Measurements from ENCODE around the gene KCNJ15.

Gene KCNJ15

DNA sequence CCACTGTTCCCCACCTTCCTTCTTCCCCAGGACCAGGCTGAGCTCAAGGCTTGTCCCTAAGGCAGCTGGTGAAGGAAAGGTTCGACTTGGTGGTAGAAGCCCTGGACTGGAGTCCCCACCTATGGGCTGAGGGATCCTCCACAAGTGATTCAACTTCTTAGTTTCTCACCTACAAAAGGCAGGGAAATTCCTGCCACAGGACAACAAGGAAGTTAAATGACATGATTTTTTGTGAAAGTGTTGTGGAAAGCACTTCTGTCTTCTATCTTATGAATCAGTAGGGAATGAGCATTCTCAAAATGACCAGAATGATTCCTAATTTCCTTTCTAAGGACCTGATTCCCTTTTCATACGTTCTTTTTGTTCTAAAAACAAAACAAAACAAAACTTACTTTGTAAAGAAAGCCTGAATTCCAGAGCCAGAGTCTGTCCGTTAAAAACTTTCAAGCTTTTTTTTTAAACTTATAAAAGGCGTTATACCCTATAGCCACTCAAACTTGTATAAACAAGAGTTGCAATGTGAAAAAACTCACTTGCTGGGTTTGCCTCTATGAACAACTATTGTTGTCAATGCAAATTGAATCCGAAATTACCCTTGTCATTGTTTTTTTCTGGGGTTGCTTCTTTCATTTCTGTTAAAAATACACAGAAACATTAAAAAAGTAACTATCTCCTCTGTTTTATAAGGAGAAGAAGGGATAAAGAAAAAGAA, 12.2 kb downstream of the KCNJ15 start:
- DNase-seq (ENCODE audit: low spot score) = no peak

DNA sequence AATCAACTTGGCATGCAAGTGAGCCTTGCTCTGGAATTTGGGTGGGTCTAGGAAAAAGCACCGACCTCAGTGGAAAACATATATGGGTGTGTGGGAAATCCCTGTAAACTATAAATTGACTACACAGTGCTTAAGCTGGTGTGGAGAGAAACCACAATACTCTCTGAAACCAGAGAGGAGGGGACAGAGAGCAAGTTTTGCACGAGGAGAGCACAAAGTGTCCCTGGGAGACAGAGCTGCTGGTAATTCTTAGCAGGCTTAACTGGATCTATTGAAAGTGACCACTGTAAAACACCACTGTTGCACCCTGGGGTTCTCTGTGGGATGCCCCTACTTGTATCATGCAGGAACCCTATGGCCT, 12.8 kb downstream of the KCNJ15 start:
- DNase-seq (ENCODE audit: low spot score) = no peak

DNA sequence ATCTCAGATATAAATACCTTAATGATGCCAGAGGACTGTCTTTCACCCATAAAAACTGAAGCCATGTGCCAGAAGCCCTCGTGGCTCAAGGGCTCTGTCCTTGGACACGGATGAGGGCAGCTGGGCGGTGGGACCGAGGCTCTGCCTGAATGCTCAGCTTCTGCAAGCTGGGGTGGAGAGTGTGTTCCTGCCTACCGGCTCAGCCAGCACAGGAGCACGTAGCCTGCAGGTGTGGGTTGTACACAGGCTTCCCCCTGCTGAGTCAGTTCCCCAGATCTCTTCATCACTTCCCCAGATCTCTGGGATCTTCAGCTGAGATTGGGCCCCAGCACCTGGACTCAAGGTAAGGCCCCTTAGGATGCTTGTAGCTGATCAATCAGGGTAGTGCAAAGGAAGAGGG, 15.4 kb downstream of the KCNJ15 start:
- no peak for DNase-seq (ENCODE audit: low spot score)

DNA sequence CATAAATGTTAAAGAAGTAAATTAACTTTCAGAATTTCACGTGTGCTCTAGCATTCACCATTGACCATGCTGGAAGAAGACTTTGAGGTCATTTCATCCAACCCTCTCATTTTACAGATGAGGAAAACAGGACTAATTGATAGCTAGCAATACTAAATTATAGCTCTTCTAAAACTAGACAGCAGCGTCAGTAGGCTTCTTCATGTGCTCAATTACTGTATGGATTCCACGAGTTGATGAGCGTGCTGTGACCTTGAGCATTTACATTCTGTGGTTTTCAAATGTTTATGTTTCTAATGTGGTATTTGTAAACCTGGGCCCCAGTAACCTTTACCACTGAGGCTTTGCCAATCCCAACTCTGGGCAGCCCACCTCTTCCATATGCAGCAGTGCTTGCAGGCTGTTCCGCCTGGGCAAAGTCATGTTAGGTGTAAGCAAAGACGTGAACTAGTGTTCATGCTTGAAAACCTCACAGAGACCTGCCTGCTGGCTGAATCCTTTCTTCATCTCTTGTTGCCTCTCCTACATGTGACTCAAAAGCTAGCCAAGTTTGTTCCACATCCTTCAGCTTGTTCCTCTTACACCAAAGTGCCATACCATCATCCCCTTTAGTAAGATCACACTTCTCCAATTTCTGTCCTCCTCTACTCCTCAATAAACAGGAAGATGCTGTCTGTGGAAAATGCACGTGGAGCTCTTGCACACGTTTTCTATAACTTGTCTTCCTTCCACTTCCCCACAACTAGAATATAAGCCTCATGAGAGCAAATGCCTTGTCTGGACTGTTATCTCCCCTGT, 17.2 kb downstream of the KCNJ15 start:
- no peak for DNase-seq (ENCODE audit: low spot score)

DNA sequence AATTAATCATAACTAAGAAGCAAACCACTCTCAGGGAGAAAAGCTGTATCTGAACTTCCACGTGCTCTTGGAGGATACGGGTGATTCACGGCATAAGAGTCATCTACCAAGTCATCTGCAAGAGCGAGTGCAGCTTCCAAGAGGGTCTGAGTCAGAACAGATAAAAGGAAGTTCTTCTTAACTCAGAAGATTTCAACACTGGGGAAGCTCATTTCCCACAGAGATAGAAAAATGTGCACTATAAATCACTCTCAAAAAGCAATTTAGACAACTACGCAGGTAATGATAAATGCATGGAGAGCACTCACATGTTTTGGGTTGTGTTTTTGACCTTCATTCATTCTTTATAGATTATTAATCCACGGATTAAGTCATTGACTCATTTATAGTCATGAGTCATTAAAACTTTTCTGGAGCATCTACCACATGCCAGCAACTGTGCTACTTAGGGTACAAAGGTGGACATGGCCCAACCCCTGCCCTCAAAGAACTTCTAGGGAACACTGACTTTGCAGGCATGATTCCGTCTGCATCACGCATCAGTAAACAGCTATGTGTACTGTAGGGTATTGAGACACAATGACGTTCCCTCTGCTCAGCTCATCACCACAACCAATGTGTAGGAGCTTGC, 20.8 kb downstream of the KCNJ15 start:
- DNase-seq (ENCODE audit: low spot score) = no peak

DNA sequence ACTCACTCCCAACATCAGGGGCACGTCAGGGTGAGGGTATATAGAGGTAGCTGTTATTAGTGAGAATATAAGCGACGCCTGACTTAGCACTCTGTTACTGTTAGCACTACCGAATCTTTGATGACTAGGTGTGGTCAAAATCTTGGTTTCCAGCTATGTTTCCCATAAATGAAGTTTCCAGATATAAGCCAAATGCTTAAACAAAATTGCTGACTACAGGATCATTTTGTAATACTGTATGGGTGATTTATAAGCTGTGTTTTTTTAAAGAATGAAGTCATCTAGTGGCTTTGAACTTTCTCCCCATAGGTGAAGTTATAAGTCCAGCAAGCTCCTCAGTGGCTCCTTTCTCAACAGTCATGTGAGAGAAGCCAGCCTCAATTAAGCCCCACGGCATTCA, 23.7 kb downstream of the KCNJ15 start:
- no peak for DNase-seq (ENCODE audit: low spot score)

DNA sequence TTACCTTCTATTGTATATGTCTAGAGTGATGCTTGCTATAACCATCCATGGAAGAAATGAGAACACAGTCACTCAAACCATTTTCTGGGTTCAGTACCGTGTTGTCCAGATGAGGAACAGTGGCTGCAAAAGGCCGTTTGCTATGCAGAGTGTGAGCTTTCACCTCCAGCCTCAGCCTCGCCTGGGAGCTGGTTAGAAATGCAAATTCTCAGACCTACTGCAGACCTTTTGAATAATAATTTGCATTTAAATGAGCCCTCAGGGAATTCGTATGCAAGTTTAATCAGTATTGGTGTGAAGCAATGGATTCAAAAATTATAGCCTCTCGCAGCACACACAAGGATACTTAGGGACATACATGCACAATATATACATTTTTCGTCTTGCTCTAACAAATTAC, 24.1 kb downstream of the KCNJ15 start:
- no peak for DNase-seq (ENCODE audit: low spot score)

DNA sequence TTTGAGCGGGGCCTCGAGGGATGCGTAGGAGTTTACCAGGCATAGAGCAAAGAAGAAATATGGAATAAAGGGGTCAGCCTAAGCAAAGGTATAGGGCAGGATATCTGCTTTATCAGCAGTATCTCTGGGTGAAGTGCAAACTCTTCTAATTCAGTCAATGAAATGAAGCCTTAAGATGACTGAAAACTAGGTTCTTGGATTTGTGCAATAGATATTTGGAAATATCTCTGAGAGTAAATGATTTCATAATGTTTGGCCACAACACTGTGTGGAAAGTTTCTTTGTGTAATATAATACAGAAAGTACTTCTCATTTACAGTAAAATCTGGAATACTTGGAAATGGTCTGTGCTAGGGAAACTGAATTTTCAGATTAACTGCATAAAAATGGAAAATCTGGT, 26.1 kb downstream of the KCNJ15 start:
- no peak for DNase-seq (ENCODE audit: low spot score)

DNA sequence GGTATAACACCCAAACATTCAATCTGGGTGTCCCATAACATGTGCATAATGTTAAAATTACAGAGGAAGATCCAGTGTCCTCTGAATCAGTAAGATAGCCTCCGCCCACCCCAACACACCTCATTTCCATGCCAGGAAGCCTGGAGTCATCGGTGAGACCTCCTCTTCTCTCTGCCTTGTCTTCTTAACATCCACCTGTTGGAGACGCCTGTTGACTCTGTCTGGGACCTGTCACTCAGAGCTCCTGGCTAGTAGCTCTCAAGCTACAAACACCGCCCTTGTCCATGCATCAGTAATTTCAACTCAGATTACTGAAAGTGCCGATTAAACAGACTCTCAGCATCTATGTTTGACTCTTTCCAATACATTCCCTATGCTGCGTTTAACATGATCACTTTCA, 27.4 kb downstream of the KCNJ15 start:
- DNase-seq (ENCODE audit: low spot score) = no peak

DNA sequence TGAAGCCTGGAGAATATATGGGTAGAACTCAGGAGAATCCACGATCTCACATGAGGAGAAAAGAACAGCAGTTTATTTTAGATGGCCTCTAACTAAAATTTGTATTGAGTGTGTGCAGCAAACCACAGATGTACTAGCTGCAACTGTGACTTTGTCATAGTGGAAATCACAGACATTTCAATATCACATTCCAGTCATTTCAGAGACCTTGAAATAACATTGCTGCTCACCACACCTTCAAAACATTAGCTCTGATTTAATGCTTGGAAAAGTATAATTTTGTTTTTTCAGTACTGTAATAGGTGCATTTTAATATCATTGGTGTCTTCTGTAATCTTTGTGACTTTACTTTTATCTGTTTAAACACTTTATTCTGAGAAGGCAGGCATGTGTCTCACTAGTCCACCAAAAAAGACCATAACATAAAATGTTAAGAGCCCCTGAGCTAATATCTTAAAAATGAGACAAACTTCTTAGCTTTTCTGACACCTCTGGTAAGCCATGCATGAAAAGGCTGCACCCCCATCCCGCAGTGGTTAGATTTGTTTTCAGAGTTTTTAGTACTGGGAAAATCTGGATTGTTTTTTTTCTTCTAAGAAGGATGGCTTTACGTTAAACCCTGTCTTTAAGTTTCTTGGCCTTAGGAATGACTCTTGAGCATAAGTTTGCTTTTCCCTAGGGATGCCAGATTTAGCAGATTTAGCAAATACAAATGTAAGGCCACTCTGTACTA, 30.1 kb downstream of the KCNJ15 start:
- no peak for DNase-seq (ENCODE audit: low spot score)

DNA sequence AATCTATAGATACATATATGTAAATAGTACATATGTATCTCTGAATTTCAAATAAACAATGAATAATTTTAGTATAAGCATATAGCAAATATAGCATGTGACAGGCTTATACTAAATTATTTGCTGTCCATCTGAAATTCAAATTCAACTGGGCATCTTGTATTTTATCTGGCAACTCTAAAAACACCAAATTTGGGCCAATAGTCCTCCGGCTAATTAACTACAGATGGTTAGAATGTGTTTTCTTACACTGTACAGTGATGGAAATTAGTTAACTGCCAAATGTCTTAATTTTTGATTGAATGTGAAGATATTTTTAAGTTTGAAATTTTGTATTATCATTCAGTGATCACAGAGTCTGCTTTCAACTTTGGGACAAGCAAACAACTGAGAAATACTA, 30.7 kb downstream of the KCNJ15 start:
- no peak for DNase-seq (ENCODE audit: low spot score)

DNA sequence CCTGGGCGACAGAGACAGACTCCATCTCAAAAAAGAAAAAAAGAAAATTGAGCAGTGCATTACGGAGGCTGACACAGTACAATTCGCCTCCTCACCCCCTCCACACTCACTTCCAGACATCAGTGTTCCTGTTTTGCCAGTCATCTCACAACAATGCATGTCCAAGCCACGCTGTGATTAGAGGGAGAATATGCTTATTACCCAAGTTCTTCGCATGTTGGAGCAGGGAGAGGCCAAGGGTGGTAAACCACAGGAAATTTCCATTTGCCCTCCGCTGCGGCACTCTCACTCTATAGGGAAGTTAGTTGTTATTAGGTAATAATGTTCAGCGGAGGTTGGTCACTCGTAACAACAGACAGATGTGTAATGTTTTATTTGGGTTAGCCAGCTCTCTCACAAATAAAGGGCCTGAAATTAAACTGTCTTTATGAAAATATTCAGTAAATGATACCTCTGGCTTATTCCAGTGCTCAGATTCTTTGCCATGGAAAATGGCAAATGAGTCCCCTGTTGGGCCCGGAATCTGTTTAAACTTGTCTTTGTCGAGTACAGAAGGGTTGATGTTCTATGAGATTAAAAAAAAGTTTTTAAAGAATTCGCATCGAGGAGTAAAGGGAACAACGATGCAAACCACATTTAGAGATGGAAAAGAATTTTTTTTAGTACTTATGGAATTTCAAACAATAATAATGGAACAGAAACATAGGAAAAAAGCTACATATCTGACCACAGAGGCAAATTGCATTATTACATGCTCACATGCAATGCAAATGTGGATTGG, 33.1 kb downstream of the KCNJ15 start:
- no peak for DNase-seq (ENCODE audit: low spot score)

DNA sequence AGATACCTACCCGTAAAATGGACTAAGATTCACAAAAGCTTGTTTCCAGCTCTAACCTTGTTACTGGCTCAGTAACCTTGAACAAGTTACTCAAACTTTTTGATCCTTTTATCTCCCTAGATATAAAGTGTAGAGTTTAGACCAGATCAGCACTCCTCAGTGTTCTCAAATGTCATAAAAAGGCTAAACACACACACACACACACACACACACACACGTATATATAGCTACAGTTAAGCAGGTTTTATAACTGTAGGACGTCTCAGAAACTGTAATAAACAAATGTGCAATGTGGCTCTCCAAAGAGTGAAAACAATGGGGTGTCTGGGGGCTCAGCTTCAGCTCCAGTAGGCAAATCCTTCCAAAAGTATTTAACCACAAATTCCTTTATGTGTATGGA, 34.0 kb downstream of the KCNJ15 start:
- DNase-seq (ENCODE audit: low spot score) = no peak

DNA sequence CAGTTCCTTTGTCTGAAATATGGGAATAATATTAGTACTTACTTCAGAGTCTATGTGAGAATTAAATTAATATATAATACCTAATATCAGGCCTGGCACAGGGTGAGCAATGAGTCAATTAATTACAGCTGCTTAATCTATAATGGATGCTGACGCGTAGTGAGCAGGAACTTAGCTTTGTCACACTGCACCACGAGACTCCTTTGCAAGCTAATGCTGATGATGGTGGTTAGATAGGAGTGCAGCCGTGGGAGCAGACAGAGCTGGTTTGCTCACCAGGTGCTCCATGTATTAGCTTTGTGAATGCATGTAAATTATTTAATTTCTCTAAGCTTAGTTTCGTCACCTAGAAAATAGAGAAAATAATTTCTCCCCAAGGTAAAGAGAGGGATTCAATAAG, 35.1 kb downstream of the KCNJ15 start:
- no peak for DNase-seq (ENCODE audit: low spot score)

DNA sequence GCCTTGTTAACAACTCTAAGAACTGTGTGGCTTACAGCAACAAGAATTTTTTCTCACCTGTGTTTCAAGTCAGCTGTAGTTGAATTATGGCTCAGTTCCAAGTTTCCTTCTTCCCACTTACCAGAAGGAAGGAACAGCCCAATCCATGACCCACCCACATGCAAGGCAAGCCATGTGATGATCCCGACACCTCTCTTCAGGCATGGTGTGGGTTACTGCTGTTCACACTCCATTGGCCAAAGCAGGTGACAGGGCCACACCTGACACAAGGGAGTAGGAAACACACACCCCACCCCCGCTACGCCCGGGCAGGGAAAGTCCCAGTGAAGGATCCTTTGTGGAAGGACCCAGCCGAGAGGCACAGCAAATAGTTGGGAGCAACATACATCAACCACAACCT, 36.3 kb downstream of the KCNJ15 start:
- DNase-seq (ENCODE audit: low spot score) = no peak

DNA sequence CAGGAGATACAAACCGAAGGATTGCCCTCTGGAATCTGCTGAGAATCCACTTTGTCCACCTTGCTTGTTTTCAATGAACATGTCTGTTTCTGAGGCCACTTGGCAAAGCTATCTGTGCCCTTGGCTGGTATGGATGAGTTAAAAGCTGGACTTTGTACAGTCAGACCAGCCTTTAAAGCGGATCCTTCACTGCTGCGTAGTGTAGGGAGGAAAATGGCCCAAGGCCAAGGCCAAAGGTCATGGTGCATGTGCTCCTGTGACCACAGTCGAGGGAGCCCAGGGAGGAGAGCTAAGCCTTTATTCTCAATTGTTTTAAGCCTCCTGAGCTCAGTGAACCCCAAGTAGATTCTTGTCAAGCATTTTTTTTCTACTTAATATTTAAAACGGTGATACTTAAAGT, 37.0 kb downstream of the KCNJ15 start:
- no peak for DNase-seq (ENCODE audit: low spot score)

DNA sequence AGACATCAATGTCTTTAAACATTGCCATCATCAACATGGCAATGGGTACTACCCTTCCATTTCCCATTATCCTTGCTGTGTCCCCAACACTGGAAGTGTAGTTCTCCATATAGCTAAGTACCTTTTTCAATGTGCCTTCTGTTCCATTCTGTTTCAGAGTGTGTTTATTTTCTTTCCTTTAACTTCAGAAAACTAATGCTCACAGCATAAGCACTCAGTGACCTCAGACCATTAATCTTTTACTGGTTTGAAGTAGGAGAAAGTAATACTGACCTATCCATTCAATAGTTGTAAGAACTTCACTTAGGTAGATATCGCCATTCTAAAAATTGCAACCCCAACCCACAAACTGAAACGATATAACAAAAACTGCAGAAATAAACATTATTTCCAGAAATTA, 37.8 kb downstream of the KCNJ15 start:
- DNase-seq (ENCODE audit: low spot score) = no peak

DNA sequence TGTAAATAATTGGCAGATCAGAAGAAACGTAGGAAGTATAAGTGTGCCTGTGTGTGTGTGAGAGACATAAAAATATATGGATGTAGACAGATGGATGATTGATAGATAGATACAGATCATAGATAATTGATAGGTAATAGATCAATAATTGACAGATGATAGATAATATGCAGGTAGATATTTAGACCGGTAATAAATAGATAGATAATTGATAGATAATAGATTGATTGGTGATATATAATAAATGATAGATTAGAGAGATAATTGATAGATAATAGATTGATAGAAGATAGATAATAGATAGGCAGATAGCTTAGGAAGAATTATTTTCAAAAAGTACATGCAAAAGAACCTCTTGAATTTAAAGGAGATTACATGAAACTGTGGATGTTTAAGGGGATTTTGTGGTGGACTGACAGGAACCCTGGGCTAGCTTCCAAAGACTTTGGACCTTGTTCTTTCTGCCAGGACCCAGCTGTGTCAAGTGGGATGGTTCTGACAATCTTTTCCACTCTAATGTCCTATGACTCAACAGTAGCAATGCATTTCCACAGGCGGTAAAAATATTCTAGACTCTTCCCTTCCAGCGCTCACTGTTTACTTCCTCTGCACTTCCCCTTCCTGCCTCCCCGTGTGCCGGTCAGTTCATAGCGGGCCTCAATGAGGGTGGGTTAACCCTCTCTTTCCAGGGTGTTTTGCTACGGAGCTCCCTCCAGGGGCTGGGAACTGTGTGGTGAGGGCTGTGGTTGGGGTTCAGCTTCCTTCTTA, 39.4 kb downstream of the KCNJ15 start:
- DNase-seq (ENCODE audit: low spot score) = no peak

DNA sequence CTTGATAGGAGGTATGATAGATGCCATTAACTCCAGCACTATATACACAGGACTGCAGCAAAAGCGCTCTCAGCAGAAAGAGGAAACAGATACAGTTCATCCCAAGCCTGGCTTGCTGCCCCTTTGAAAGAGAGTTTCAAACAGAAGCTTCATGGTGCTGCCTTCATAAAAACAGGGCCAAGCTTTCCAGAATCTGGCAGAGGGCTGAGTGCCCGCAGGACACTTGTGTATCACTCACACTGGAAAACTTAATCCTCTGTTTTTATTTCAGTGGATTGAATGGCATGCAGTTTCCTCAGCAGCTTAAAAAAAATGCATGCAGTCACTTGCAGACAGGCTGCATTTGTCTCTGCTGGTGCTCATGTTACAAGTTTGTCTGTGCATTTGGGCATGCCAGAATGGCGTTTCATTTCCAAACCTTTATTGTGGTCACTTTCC, 40.4 kb downstream of the KCNJ15 start:
- no peak for DNase-seq (ENCODE audit: low spot score)

DNA sequence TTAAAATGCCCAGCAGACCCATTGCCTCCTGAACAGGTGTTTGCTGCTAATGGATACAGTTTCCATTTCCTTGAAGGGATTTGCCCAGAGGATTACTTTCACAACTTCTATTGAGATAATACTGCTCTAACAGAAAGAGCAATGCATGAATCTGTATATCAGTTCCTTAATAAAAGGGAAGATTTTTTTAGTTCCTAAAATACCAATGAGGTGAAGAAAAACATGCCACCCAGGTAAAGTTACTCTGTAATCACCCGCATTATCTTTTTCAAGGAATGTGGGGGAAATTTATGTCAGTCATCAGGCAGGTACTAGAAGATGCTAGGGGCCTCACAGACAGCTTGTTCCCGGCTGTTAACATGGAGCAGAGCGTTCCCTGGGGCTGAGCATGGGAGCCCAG, 41.1 kb downstream of the KCNJ15 start:
- no peak for DNase-seq (ENCODE audit: low spot score)

DNA sequence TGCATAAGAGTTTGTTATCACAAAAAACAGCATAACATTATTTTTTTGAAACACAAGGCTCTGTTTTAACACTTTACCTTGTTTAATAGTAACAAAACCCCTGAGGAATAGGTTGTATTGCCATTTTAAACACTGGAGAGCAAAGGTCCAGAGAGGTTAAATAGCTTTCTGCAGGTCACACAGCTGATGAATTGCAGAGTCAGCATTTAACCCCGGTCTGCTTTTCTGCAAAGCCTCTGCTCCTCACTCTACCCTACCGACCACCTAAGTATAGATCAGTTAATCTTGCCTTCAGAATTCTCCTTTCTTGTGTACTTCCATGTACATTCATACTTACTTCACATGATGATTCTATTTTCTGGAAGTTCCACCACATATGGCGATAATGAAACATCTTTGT, 42.0 kb downstream of the KCNJ15 start:
- DNase-seq (ENCODE audit: low spot score) = no peak
